ENCODE results near the gene TMTC3.
"Not testable (repeated sequence)": the region's sequence is repeated elsewhere in the genome, so short reads cannot be mapped to it uniquely, and the experiment has no call there.

TMTC3 gene

GRCh38 chr12:88166179-88166578 is 24.1 kb downstream of the TMTC3 start:
- DNase-seq (ENCODE audit: low spot score) = no peak

GRCh38 chr12:88167384-88167783 is 25.3 kb downstream of the TMTC3 start:
- no peak for DNase-seq (ENCODE audit: low spot score)

- DNase-seq (ENCODE audit: low spot score) = no peak
Observed at GRCh38 chr12:88172844-88173407, 30.8 kb downstream of the TMTC3 start.

GRCh38 chr12:88175544-88175943 is 33.4 kb downstream of the TMTC3 start:
- no peak for DNase-seq (ENCODE audit: low spot score)

GRCh38 chr12:88179436-88180014 is 37.4 kb downstream of the TMTC3 start:
- DNase-seq (ENCODE audit: low spot score) = no peak

- DNase-seq (ENCODE audit: low spot score) = no peak
Observed at GRCh38 chr12:88181881-88182280, 39.8 kb downstream of the TMTC3 start.

GRCh38 chr12:88182416-88182815 is 40.3 kb downstream of the TMTC3 start:
- no peak for DNase-seq (ENCODE audit: low spot score)

GRCh38 chr12:88184196-88184595 is 42.1 kb downstream of the TMTC3 start:
- DNase-seq (ENCODE audit: low spot score) = no peak

GRCh38 chr12:88185279-88185678 is 43.2 kb downstream of the TMTC3 start:
- DNase-seq (ENCODE audit: low spot score) = no peak

- DNase-seq (ENCODE audit: low spot score) = no peak
Observed at GRCh38 chr12:88185988-88186387, 43.9 kb downstream of the TMTC3 start.

- DNase-seq (ENCODE audit: low spot score) = no peak
Observed at GRCh38 chr12:88187571-88187970, 45.5 kb downstream of the TMTC3 start.

- DNase-seq (ENCODE audit: low spot score) = no peak
Observed at GRCh38 chr12:88188180-88188579, 46.1 kb downstream of the TMTC3 start.

- no peak for DNase-seq (ENCODE audit: low spot score)
Observed at GRCh38 chr12:88192426-88192825, 50.3 kb downstream of the TMTC3 start.

GRCh38 chr12:88194868-88195267 is 52.8 kb downstream of the TMTC3 start:
- no peak for DNase-seq (ENCODE audit: low spot score)

GRCh38 chr12:88200029-88200428 is 57.9 kb downstream of the TMTC3 start:
- no peak for DNase-seq (ENCODE audit: low spot score)

GRCh38 chr12:88202500-88202899 is 60.4 kb downstream of the TMTC3 start:
- DNase-seq (ENCODE audit: low spot score) = no peak

- DNase-seq (ENCODE audit: low spot score) = no peak
Observed at GRCh38 chr12:88206601-88207000, 64.5 kb downstream of the TMTC3 start.

GRCh38 chr12:88207921-88208620 is 66.0 kb downstream of the TMTC3 start:
- no peak for DNase-seq (ENCODE audit: low spot score)

GRCh38 chr12:88208661-88209060 is 66.6 kb downstream of the TMTC3 start:
- no peak for DNase-seq (ENCODE audit: low spot score)

GRCh38 chr12:88210311-88210710 is 68.2 kb downstream of the TMTC3 start:
- not testable (repeated sequence) for DNase-seq (ENCODE audit: low spot score)

GRCh38 chr12:88218293-88218692 is 76.2 kb downstream of the TMTC3 start:
- no peak for DNase-seq (ENCODE audit: low spot score)

- DNase-seq (ENCODE audit: low spot score) = no peak
Observed at GRCh38 chr12:88219861-88220260, 77.8 kb downstream of the TMTC3 start.

- DNase-seq (ENCODE audit: low spot score) = no peak
Observed at GRCh38 chr12:88223519-88223918, 81.4 kb downstream of the TMTC3 start.

GRCh38 chr12:88225776-88226175 is 83.7 kb downstream of the TMTC3 start:
- DNase-seq (ENCODE audit: low spot score) = no peak
